ENCODE measurements around the gene CHML. TPM values are rescaled to one million over a fixed set of nuclear protein-coding genes. Genes with fewer than 3 reads are reported as not detected.
"Not testable (repeated sequence)": the region's sequence is repeated elsewhere in the genome, so short reads cannot be mapped to it uniquely, and the experiment has no call there.

CHML gene
- total RNA-seq, 4 donors from 2014 or later: 4.2 to 9.0 (median 6.3) TPM

GRCh38 chr1:241674805-241675384, 34.7 kb upstream of the CHML start:
- H3K36me3 ChIP-seq: no peaks in the 10 kb centered on the region
- H3K27ac ChIP-seq: no peak overlapping the region
- H3K4me3 ChIP-seq: no peak overlapping the region
- 100% methylated on average over 1 of the region's 1 CpG for WGBS, 2 donors
- H3K9me3 ChIP-seq: no peaks in the 10 kb centered on the region
- no peaks in the 10 kb centered on the region for H3K27me3 ChIP-seq
- H3K4me1 ChIP-seq: no peaks in the 10 kb centered on the region
- DNase-seq: no peak
- intact Hi-C loops (cut with DNase I): no loop called here
- TF ChIP-seq, protein P1, sequence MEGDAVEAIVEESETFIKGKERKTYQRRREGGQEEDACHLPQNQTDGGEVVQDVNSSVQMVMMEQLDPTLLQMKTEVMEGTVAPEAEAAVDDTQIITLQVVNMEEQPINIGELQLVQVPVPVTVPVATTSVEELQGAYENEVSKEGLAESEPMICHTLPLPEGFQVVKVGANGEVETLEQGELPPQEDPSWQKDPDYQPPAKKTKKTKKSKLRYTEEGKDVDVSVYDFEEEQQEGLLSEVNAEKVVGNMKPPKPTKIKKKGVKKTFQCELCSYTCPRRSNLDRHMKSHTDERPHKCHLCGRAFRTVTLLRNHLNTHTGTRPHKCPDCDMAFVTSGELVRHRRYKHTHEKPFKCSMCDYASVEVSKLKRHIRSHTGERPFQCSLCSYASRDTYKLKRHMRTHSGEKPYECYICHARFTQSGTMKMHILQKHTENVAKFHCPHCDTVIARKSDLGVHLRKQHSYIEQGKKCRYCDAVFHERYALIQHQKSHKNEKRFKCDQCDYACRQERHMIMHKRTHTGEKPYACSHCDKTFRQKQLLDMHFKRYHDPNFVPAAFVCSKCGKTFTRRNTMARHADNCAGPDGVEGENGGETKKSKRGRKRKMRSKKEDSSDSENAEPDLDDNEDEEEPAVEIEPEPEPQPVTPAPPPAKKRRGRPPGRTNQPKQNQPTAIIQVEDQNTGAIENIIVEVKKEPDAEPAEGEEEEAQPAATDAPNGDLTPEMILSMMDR (IDR thresholded peaks at IDR 0.05): no peak
- TF ChIP-seq POLR2A (IDR thresholded peaks at IDR 0.05): no peak

DNA sequence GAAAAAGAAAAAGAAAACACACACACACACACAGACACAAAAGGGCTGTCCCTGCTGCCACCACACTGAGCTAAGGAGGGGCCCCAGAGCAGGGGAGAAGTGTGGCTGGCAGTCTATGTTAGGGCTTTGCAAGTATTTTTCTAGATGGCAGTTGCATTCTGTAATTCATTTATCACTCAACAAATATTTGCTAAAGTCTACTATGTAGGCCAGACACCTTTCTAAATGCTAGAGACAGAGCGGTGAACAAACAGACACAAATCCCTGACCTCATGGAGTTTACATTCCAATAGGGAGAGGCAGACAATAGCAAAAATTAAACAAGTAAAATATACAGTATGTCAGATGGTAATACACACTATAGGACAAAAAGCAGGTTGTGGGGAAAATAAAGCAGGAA, 32.1 kb upstream of the CHML start:
- Histone ChIP-seq H3K36me3 (no peaks in the 10 kb centered on the region), H3K27me3 (no peaks in the 10 kb centered on the region), H3K4me3 (no peak overlapping the region), H3K9me3 (no peaks in the 10 kb centered on the region), H3K27ac (no peak overlapping the region), H3K4me1 (no peaks in the 10 kb centered on the region)
- intact Hi-C loops (cut with DNase I): no loop called here
- DNase-seq: no peak
- TF ChIP-seq POLR2A (IDR thresholded peaks at IDR 0.05): no peak
- TF ChIP-seq, protein P1 (IDR thresholded peaks at IDR 0.05): no peak
- WGBS, 2 donors: 75 to 80% methylated on average over 1 of the region's 1 CpG

DNA sequence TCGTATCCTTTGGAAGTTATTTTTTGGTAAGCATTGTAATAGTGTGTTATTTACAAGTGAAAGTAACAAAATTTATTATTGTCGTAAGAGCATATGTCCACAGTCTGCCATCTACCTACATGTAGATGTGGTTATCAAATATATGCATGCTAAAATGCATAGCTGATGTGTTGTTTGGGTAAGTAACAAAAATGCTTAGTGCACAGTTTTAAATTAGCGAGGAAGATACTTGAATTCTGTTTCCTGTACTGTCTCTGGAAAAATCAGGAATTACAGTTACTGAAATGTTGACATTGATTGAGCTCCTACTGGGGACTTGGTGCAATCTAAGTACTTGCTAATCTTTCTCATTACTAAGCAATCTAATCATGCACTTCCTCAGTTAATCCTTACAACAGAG, 26.2 kb upstream of the CHML start:
- no peaks in the 10 kb centered on the region for H3K9me3 ChIP-seq
- no peaks in the 10 kb centered on the region for H3K27me3 ChIP-seq
- no peak for DNase-seq
- H3K36me3 ChIP-seq: no peaks in the 10 kb centered on the region
- intact Hi-C loops (cut with DNase I): no loop called here
- H3K4me3 ChIP-seq: no peak overlapping the region
- H3K27ac ChIP-seq: no peak overlapping the region
- WGBS, 2 donors: 84 to 87% methylated on average over 3 of the region's 3 CpGs
- H3K4me1 ChIP-seq: no peaks in the 10 kb centered on the region
- TF ChIP-seq, protein P1 (IDR thresholded peaks at IDR 0.05): no peak
- no peak for TF ChIP-seq POLR2A (IDR thresholded peaks at IDR 0.05)

DNA sequence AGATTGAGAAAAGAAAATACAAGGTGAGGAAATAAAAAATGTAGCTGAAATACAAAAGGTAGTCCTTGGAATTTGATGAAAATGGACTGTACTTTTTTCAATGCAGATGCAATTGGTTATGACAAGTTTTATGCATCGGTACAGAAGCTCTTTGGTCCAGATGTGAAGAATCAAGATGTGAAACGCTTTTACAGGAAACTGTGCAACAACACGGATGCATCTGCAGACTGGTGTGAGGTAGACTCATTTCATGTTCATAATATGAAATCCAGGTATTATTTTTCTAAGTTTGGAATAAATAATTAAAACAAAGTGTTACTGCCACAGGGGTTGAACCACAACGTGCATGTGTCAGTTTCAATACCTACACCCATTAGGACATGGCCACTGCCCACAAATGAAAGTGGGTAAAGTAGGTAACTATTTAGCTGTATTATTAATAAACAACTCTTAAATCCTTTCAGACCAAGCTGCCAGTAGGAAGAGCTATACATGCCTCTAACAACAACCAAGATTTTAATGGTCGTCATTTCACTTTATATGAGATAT, 20.3 kb upstream of the CHML start:
- Histone ChIP-seq H3K9me3 (no peaks in the 10 kb centered on the region), H3K4me3 (no peak overlapping the region), H3K36me3 (no peaks in the 10 kb centered on the region), H3K4me1 (no peaks in the 10 kb centered on the region), H3K27ac (no peak overlapping the region), H3K27me3 (no peaks in the 10 kb centered on the region)
- WGBS, 2 donors: 79 to 80% methylated on average over 5 of the region's 5 CpGs
- intact Hi-C loops (cut with DNase I): no loop called here
- TF ChIP-seq, protein P1 (IDR thresholded peaks at IDR 0.05): no peak
- no peak for TF ChIP-seq POLR2A (IDR thresholded peaks at IDR 0.05)
- no peak for DNase-seq

DNA sequence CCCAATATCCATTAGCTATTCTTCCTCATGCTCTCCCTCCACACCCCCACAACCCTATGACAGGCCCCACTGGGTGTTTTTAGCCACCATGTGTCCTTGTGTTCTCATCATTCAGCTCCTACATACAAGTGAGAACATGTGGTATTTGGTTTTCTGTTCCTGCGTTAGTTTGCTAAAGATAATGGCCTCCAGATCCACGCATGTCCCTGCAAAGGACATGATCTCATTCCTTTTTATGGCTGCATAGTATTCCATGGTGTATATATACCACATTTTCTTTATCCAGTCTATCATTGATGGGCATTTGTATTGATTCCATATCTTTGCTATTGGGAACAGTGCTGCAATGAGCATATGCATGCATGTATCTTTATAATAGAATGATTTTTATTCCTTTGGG, 18.8 kb upstream of the CHML start:
- DNase-seq; H3K27me3 ChIP-seq; H3K4me1 ChIP-seq; H3K9me3 ChIP-seq; H3K4me3 ChIP-seq; intact Hi-C loops (cut with DNase I); H3K27ac ChIP-seq; H3K36me3 ChIP-seq: not testable (repeated sequence)
- WGBS, 2 donors: 83 to 88% methylated on average over 2 of the region's 2 CpGs

Data from esophagus squamous epithelium (tissue), 5 donors.